ENCODE measurements around the gene TOMM40L. TPM values are rescaled to one million over a fixed set of nuclear protein-coding genes. Genes with fewer than 3 reads are reported as not detected.

TOMM40L gene
- total RNA-seq, 4 donors from 2014 or later = 9.3 to 24.3 (median 14.0) TPM

- 66 to 76% methylated on average over 2 to 3 of the region's 3 CpGs for WGBS, 2 donors (ENCODE audit: low coverage in 1 of 2)
- Histone ChIP-seq H3K36me3 (peaks cover 0 to 16% of the 10 kb centered on the region in 2 donors), H3K4me1 (peaks cover 0 to 19% (median 0%) of the 10 kb centered on the region in 3 donors), H3K27ac (no peak overlapping the region), H3K27me3 (peaks cover 4% of the 10 kb centered on the region), H3K9me3 (no peaks in the 10 kb centered on the region), H3K4me3 (no peak overlapping the region)
- TF ChIP-seq POLR2A (IDR thresholded peaks at IDR 0.05) (no peak), EP300 (IDR thresholded peaks at IDR 0.05) (no peak)
- ATAC-seq = no peak
Observed at GRCh38 chr1:161187311-161187710, 38.5 kb upstream of the TOMM40L start.

DNA sequence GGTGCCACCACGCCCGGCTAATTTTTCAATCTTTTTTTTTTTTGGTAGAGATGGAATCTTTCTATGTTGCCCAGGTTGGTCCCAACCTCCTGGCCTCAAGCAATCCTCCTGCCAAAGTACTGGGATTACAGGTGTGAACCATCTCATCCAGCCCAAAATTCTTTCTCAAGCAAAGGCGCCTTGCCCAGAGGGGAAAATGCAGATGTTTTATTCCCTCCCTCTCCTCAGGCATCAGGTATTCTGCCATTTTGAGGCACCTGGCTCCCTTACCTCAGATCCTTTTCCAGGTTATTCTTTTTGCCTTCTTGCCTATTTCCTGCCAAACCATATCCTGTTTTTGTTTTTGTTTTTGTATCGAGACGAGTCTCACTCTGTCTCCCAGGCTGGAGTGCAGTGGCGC lies 37.5 kb upstream of the TOMM40L start:
- H3K27ac ChIP-seq = no peak overlapping the region
- TF ChIP-seq POLR2AphosphoS5 (IDR thresholded peaks at IDR 0.05) (no peak), EP300 (IDR thresholded peaks at IDR 0.05) (no peak), POLR2A (IDR thresholded peaks at IDR 0.05) (no peak)
- TF ChIP-seq, protein P1, sequence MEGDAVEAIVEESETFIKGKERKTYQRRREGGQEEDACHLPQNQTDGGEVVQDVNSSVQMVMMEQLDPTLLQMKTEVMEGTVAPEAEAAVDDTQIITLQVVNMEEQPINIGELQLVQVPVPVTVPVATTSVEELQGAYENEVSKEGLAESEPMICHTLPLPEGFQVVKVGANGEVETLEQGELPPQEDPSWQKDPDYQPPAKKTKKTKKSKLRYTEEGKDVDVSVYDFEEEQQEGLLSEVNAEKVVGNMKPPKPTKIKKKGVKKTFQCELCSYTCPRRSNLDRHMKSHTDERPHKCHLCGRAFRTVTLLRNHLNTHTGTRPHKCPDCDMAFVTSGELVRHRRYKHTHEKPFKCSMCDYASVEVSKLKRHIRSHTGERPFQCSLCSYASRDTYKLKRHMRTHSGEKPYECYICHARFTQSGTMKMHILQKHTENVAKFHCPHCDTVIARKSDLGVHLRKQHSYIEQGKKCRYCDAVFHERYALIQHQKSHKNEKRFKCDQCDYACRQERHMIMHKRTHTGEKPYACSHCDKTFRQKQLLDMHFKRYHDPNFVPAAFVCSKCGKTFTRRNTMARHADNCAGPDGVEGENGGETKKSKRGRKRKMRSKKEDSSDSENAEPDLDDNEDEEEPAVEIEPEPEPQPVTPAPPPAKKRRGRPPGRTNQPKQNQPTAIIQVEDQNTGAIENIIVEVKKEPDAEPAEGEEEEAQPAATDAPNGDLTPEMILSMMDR (IDR thresholded peaks at IDR 0.05) = no peak
- 83% methylated on average over 6 of the region's 6 CpGs; no CpG with 5 or more reads in 1 of the 2 donors for WGBS, 2 donors (ENCODE audit: low coverage in 1 of 2)
- no peak overlapping the region for H3K4me3 ChIP-seq
- ATAC-seq = no peak
- H3K36me3 ChIP-seq = peaks cover 0 to 16% of the 10 kb centered on the region in 2 donors
- H3K27me3 ChIP-seq = peaks cover 4% of the 10 kb centered on the region
- no peaks in the 10 kb centered on the region for H3K9me3 ChIP-seq
- peaks cover 0 to 30% (median 5%) of the 10 kb centered on the region in 3 donors for H3K4me1 ChIP-seq

DNA sequence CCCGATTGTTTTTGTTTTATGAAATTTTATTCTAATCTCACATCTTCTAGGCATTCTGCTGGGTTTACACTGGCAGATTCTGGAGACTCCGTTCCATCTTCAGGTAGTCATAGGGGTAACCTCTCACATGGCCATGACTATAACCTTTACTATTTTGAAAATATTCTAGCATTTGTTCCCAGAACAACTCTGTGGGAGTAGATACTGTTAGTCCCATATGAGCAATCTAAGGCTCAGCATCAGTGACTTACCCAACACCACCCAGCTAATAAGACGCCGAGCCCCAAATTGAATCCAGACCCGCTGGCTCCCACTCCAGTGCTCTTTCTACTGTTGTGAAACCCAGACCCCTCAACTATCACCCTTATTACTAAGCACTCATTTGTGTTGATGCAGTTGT lies 36.8 kb upstream of the TOMM40L start:
- WGBS, 2 donors (ENCODE audit: low coverage in 1 of 2) = 78 to 88% methylated on average over 4 to 5 of the region's 5 CpGs
- no peak overlapping the region for H3K27ac ChIP-seq

DNA sequence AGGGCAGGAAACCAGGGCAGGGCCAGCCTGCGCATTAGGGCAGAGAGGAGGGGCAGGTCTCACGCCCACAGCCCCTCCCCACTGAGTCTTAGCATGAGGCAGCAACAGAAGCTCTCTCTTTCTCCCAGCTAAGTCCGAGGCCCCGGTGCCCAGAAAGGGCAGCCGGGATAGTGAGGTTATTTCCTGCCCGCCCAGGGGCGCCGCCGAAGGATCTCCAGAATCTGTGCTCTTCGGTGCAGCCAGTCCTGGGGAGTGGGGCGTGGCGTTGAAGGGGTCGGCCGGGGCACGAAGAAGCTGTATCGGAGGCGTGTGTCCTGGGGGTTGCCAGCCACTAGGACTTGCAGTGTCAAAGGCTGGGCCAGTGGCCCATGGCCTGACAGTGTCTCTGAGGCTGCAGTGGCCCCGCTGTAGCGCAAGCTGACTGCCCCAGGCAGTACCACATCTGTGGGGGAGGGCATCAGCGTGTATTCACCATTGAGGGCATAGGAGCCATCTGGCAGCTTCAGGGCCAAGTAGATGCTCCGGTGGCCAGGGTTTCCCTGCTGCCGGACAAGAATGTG lies 34.8 kb upstream of the TOMM40L start:
- Histone ChIP-seq H3K4me1 (peaks cover 0 to 42% (median 5%) of the 10 kb centered on the region in 3 donors), H3K36me3 (peaks cover 0 to 19% of the 10 kb centered on the region in 2 donors), H3K27me3 (peaks cover 4% of the 10 kb centered on the region), H3K9me3 (no peaks in the 10 kb centered on the region), H3K27ac (no peak overlapping the region), H3K4me3 (no peak overlapping the region)
- no peak for ATAC-seq
- 77% methylated on average over 4 of the region's 22 CpGs; no CpG with 5 or more reads in 1 of the 2 donors for WGBS, 2 donors (ENCODE audit: low coverage in 1 of 2)
- TF ChIP-seq EP300 (IDR thresholded peaks at IDR 0.05) (no peak), POLR2AphosphoS5 (IDR thresholded peaks at IDR 0.05) (no peak), POLR2A (IDR thresholded peaks at IDR 0.05) (no peak)
- TF ChIP-seq, protein P1 (IDR thresholded peaks at IDR 0.05) = no peak

More for the DNA sequence above, 36.8 kb upstream of the TOMM40L start:
- Histone ChIP-seq H3K36me3 (peaks cover 0 to 16% of the 10 kb centered on the region in 2 donors), H3K27me3 (peaks cover 4% of the 10 kb centered on the region), H3K9me3 (no peaks in the 10 kb centered on the region), H3K4me1 (peaks cover 0 to 36% (median 5%) of the 10 kb centered on the region in 3 donors), H3K4me3 (no peak overlapping the region)
- ATAC-seq = no peak
- TF ChIP-seq EP300 (IDR thresholded peaks at IDR 0.05) (no peak), POLR2AphosphoS5 (IDR thresholded peaks at IDR 0.05) (no peak), POLR2A (IDR thresholded peaks at IDR 0.05) (no peak)
- TF ChIP-seq, protein P1 (IDR thresholded peaks at IDR 0.05) = no peak

DNA sequence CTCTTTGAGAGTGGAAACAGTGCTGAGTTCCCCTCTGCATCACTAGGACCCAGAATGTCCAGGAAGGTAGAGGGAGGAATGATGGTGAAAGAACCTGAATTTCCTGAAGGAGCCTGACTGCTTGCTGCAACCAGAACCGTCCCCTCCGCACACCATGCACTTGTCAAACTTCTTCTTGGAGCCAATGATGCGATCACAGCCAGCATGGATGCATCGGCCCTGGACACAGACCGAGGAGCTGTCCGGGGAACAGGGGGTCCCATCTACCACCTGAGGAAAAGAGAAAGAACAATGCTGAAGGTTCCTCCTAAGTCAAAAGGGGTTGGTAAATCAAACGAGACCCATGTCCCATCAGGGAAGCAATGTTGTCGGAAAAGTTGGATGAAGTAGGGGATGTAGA lies 33.9 kb upstream of the TOMM40L start:
- TF ChIP-seq POLR2AphosphoS5 (IDR thresholded peaks at IDR 0.05) = no peak
- no peak for TF ChIP-seq EP300 (IDR thresholded peaks at IDR 0.05)
- TF ChIP-seq, protein P1 (IDR thresholded peaks at IDR 0.05) = no peak
- no peak for TF ChIP-seq POLR2A (IDR thresholded peaks at IDR 0.05)
- no peak overlapping the region for H3K27ac ChIP-seq
- WGBS, 2 donors (ENCODE audit: low coverage in 1 of 2) = 48 to 70% methylated on average over 5 to 7 of the region's 8 CpGs

More for the DNA sequence above, 33.9 kb upstream of the TOMM40L start:
- Histone ChIP-seq H3K4me3 (no peak overlapping the region), H3K4me1 (peaks cover 0 to 51% (median 11%) of the 10 kb centered on the region in 3 donors), H3K9me3 (no peaks in the 10 kb centered on the region), H3K36me3 (peaks cover 0 to 19% of the 10 kb centered on the region in 2 donors), H3K27me3 (peaks cover 4% of the 10 kb centered on the region)
- ATAC-seq = no peak

Data from gastroesophageal sphincter (tissue), 4 donors.